T1000 (cell line): ENCODE data around the gene CFAP206.
"Not testable (repeated sequence)": the region's sequence is repeated elsewhere in the genome, so short reads cannot be mapped to it uniquely, and the experiment has no call there.

Experiments used
- DNase-seq: peaks from one replicate; lab custom pipeline; 2025; ENCODE audit warnings: mixed read lengths; lab: John Stamatoyannopoulos, UW

CFAP206 gene

GRCh38 chr6:87420360-87420759, 12.6 kb downstream of the CFAP206 start:
- no peak for DNase-seq

- no peak for DNase-seq
These were observed 13.8 kb downstream of the CFAP206 start for GRCh38 chr6:87421576-87421975.

- no peak for DNase-seq
These were observed 19.0 kb downstream of the CFAP206 start for GRCh38 chr6:87426789-87427188.

GRCh38 chr6:87430499-87430898, 22.7 kb downstream of the CFAP206 start:
- no peak for DNase-seq

GRCh38 chr6:87431263-87431662, 23.5 kb downstream of the CFAP206 start:
- DNase-seq = no peak

DNA sequence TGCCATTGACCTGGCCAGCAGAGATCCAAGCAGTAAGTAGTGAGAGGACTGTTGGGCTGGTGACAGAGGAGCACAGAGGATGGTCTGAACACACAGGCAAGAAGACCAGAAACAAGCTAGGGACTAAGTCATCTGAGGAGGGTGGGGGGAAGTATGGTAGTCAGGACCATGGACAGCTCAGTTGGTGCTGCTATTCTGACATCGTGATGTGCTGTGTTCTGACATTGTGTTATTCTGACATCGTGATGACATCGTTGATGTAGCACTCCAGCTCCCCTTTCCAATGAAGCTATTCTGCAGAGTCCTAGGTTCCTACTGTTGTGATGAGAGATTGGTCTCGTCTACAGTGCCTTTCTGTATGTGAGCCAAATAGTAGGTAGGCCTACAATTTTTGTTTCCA, 28.7 kb downstream of the CFAP206 start:
- DNase-seq = peak; percentile 15

DNA sequence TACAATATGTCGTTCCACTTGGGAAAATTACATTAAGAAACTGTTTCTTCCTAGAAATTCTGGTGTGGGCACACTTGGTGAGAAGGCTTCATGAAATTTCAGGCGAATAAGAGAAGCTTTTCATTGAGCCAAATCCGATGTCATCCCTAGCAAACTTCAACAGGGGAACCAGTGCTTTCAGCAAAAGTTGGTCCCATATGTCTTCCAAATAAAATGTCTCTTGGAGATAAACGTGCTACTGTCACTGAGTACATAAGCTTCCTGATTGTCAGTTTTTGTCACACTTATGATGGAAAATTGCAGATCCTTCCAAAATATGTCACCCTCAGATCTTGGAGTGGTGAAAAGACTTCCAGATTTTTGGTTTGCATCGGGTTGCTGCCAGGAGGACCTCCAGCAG, 33.9 kb downstream of the CFAP206 start:
- no peak for DNase-seq

DNA sequence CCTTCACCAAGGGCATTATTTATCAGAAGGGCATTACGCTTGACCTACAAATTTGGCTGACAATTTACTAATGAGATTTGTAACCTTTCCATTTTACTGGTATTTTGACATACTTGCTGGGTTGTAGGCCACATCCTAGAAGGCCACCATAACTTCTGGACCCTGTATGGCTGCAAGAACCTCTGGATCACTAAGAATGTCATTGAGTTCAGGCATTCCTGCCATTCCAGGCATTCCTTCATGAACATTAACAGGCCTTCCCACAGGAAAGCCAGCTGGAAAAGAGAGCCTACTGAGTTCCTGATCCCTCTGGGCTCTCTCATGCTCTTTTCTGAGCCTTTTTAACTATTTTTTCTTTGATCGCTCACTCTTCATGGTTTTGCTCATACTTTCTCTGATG, 36.6 kb downstream of the CFAP206 start:
- DNase-seq = no peak

DNA sequence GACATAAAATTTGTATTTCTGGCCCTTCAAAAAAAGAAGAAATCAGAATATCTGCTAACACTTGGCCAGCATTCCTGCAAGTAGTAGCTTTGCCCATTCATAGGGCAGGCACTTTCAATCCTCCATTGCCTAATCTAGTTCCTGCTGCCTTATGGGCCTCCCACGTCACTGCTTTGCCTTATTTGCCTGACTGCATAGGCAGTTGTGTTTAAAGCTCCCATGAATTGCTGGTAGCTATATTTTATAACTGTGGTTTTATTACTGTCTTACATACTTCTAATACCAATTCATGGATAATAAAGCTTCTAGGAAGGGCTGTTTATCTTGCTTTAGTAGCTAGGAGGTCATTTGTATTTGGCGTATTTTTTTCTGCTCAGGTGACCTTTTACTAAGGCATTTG, 57.3 kb downstream of the CFAP206 start:
- no peak for DNase-seq

DNA sequence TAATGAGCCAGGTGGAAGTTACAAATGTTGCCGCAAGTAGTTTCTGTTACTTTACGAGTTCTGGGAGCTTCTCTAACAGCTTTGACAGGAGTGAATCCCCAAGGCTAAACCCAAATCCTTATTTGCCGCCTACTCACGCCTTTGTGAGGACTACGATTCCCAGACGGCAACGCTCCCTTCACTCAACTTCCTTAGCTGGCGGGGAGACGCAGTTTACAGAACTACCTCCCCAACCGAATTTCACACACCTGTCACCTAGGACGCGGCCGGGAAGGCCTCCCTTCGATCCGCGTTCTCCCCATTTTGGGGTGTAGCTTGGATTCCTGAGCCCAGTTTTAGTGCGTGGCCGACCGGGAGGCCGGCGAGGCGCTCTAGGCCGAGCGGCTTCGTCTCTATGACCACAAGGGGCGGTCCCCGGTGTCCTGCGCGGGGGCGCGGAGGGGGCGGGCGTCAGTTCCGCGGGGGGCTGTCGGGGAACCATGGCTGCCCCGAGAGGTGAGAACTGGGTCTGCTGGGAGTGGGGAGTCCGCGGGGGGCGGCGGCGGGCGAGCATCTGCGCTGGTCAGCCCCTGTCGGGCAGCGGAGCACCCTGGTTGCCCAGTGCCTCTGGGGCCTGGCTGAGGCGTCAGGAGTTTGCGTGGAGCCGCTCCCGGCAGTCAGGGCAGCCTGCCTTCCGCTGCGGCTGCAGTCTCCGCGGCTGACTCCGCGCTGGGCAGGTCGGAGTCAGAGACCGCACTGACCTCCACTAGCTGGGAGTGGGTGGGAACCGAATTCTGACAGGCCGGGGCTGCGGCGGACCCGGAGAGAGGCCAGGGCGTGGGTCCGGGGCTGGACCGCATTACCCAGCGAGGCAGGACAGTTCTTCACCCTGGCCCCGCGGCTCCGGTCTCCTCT, 65.0 kb downstream of the CFAP206 start, which contains the start of gene SLC35A1:
TSS of gene SLC35A1 (plus strand) at position 450 of the 894 bp plus-strand sequence. CDS start at position 480, 30 bp downstream.
- peak; percentile 71 for DNase-seq

DNA sequence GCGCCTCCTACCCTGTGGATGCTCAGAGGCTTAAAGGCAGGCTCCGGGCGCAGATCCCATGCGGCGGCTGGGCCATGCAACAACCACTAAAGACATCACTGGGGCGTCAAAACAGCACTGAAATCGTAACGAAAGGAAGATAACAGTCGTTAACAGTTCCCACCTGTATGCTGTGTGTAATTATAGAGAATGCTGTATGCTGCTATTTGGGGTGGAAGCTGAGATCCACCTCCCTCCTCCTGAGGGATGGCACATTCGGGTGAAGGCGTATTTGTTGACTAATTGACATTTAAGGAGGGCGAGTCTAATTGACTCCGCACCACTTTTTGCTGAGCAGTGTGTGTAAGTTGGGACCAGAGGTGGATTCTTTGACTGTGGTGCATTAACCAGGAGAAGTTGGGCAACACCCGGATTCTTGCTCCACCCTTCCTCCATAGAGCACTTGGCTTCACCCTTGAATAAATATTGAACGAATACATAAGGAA, 65.7 kb downstream of the CFAP206 start:
- DNase-seq = no peak

- no peak for DNase-seq
These were observed 74.2 kb downstream of the CFAP206 start for GRCh38 chr6:87481931-87482330.

- DNase-seq = no peak
These were observed 74.6 kb downstream of the CFAP206 start for GRCh38 chr6:87482366-87482765.

DNA sequence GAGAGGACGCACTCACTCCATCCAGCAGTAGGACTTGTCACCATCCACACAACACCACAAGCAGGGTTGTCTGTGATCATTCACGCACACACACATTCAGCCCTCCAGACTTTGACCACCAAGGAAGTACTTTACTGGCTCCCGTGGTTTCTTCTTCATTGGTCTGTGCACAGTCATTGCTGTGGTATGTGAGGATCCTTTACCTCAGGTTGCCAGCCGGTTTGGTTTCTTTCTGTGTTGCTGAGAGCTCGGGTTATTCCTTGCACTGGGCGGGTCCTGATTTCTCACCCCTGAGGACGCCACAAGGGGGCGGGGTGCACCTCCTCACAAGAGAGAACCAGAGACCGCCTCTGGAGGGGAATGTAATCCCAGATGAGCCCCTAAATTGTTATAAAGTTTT, 76.2 kb downstream of the CFAP206 start:
- DNase-seq = peak; percentile 3

DNA sequence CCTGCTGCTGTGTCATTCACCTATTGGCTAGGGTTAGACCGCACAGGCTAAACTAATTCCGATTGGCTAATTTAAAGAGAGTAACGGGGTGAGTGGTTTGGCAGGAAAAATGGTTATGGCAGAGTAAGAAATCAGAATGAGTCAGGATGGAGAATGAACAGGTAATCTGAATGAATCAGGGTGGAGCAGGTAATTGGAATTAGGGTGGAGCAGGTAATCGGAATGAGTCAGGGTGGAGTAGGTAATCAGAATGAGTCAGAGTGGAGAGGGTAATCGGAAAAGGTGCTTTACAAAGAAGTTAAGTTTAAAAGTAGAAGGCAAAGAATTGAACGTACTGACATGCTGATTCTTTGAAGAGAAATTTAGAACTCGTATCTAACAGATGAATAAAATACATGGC, 76.7 kb downstream of the CFAP206 start:
- DNase-seq = no peak

DNA sequence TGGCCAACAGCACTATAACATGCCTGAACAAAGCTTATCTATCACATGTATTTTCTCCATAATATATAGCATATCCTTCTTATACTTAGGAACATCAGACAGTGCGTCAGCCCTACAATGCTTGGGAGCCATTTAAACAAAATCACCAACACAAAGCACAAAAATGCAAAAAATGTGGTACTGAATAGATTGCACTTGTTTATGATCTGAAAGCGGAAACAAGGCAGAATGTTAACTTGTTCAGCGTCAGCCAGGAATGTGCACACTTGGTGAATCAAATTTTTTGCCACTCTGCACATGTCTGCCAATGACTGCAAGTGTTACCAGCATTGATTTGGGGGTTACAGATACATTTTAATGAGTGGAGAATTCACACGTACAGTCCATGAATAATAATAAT, 79.8 kb downstream of the CFAP206 start:
- no peak for DNase-seq

GRCh38 chr6:87489326-87489725, 81.6 kb downstream of the CFAP206 start:
- not testable (repeated sequence) for DNase-seq

DNA sequence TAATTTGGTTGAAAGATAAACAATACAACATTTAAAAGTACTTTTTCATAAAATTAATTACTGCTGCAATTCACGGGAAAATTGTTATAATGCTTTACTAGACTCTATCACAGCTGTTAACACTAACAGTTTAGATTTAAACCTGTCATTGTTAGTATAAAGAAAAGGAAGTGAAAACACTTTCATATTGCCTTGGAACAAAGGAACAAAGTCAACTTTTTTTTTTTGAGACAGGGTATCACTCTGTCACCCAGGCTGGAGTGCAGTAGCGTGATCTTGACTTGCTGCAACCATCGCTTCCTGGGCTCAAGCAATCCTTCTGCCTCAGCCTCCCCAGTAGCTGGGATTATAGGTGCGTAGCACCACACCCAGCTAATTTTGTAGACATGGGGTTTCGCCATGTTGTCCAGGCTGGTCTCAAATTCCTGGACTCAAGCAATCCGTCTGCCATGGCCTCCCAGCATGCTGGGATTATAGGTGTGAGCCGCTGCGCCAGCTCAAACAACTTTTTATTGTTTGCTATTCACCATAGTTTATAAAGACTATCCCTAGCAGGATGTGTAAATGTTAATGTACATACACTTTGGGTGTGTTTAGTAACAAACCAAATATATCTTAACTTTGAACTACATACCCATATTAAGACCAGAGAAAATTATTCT, 87.1 kb downstream of the CFAP206 start:
- DNase-seq = no peak

GRCh38 chr6:87498048-87498447, 90.3 kb downstream of the CFAP206 start:
- no peak for DNase-seq

GRCh38 chr6:87501809-87502572, 94.2 kb downstream of the CFAP206 start:
- no peak for DNase-seq

- DNase-seq = no peak
These were observed 96.7 kb downstream of the CFAP206 start for GRCh38 chr6:87504441-87504840.
